H9 (cell line): ENCODE data around the gene SLC17A9. TPM values are rescaled to one million over a fixed set of nuclear protein-coding genes. Genes with fewer than 3 reads are reported as not detected.

Source experiments
- DNase-seq: peaks from one replicate; pipeline ENCODE4 v3.0.0-alpha.2; 2017
- H2AFZ ChIP-seq: one replicate; pipeline ENCODE4 v1.6.1; 2013; ENCODE audit warnings: mild to moderate bottlenecking, low read length, control low read depth, moderate library complexity
- H2AK5ac ChIP-seq: 2 replicates; pipeline ENCODE4 v1.6.1; 2013; ENCODE audit warnings: low read length, control low read depth, mixed read lengths; ENCODE audit not compliant: insufficient read length
- H2BK120ac ChIP-seq: one replicate; pipeline ENCODE4 v1.6.1; 2013; ENCODE audit warnings: low read depth, mild to moderate bottlenecking, low read length, control low read depth, inconsistent platforms; ENCODE audit not compliant: poor library complexity, severe bottlenecking
- H2BK12ac ChIP-seq: 2 replicates; pipeline ENCODE4 v1.6.1; 2013; ENCODE audit warnings: low read length, control low read depth, mixed read lengths, low read depth; ENCODE audit not compliant: insufficient read length
- H2BK15ac ChIP-seq: 2 replicates; pipeline ENCODE4 v1.6.1; 2013; ENCODE audit warnings: low read depth, low read length, control low read depth
- H2BK20ac ChIP-seq: one replicate; pipeline ENCODE4 v1.6.1; 2013; ENCODE audit warnings: low read depth, mild to moderate bottlenecking, low read length, control low read depth, inconsistent platforms; ENCODE audit not compliant: poor library complexity, severe bottlenecking
- H2BK5ac ChIP-seq: 2 replicates; pipeline ENCODE4 v1.6.1; 2013; ENCODE audit warnings: low read length, control low read depth, mixed read lengths; ENCODE audit not compliant: insufficient read length
- H3K14ac ChIP-seq: 2 replicates; pipeline ENCODE4 v1.6.1; 2013; ENCODE audit warnings: low read length, control low read depth; ENCODE audit not compliant: insufficient read depth
- H3K18ac ChIP-seq: 2 replicates; pipeline ENCODE4 v1.6.1; 2013; ENCODE audit warnings: low read depth, mild to moderate bottlenecking, mixed read lengths, low read length, control low read depth; ENCODE audit not compliant: insufficient read length
- H3K23ac ChIP-seq: 2 replicates; pipeline ENCODE4 v1.6.1; 2013; ENCODE audit warnings: low read length, control low read depth, mixed read lengths, low read depth; ENCODE audit not compliant: insufficient read length
- H3K23me2 ChIP-seq: 2 replicates; pipeline ENCODE4 v1.6.1; 2013; ENCODE audit warnings: low read depth, mild to moderate bottlenecking, mixed read lengths, low read length, control low read depth; ENCODE audit not compliant: insufficient read length, poor library complexity, severe bottlenecking
- H3K27ac ChIP-seq: 2 replicates; pipeline ENCODE4 v1.5.1; 2013; ENCODE audit warnings: low read length, control low read depth, mixed read lengths, low read depth; ENCODE audit not compliant: insufficient read length
- H3K27me3 ChIP-seq: 2 replicates; pipeline ENCODE4 v1.6.1; 2013; ENCODE audit warnings: low read length, control low read depth, inconsistent platforms; ENCODE audit not compliant: insufficient read depth
- H3K4ac ChIP-seq: 2 replicates; pipeline ENCODE4 v1.6.1; 2013; ENCODE audit warnings: low read depth, mild to moderate bottlenecking, control low read depth, inconsistent platforms, low read length, moderate library complexity
- H3K4me1 ChIP-seq: 2 replicates; pipeline ENCODE4 v1.6.1; 2013; ENCODE audit warnings: low read length, control low read depth, inconsistent platforms; ENCODE audit not compliant: insufficient read depth
- H3K4me2 ChIP-seq: 2 replicates; pipeline ENCODE4 v1.6.1; 2013; ENCODE audit warnings: low read length, control low read depth, mixed read lengths; ENCODE audit not compliant: insufficient read length, insufficient read depth
- H3K56ac ChIP-seq: 2 replicates; pipeline ENCODE4 v1.6.1; 2013; ENCODE audit warnings: low read depth, mild to moderate bottlenecking, mixed read lengths, low read length, control low read depth; ENCODE audit not compliant: insufficient read length
- H3K79me1 ChIP-seq: 2 replicates; pipeline ENCODE4 v1.6.1; 2013; ENCODE audit warnings: low read depth, mild to moderate bottlenecking, moderate library complexity, low read length, control low read depth, inconsistent platforms; ENCODE audit not compliant: insufficient read depth, poor library complexity, severe bottlenecking
- H3K79me2 ChIP-seq: 2 replicates; pipeline ENCODE4 v1.6.1; 2013; ENCODE audit warnings: low read length, control low read depth, inconsistent platforms; ENCODE audit not compliant: insufficient read depth
- H3K9ac ChIP-seq: 2 replicates; pipeline ENCODE4 v1.6.1; 2013; ENCODE audit warnings: low read length, control low read depth, mixed read lengths; ENCODE audit not compliant: insufficient read length; ENCODE audit errors: extremely low read depth
- H3K9me3 ChIP-seq: one replicate; pipeline ENCODE4 v1.6.1; 2013; ENCODE audit warnings: low read depth, low read length, inconsistent platforms; ENCODE audit not compliant: control insufficient read depth
- H3T11ph ChIP-seq: one replicate; pipeline ENCODE4 v1.6.1; 2013; ENCODE audit warnings: mild to moderate bottlenecking, low read length, control low read depth, inconsistent platforms
- H4K20me1 ChIP-seq: one replicate; pipeline ENCODE4 v1.6.1; 2013; ENCODE audit not compliant: control insufficient read depth, insufficient read length, insufficient read depth
- H4K5ac ChIP-seq: 2 replicates; pipeline ENCODE4 v1.6.1; 2013; ENCODE audit warnings: low read depth, mild to moderate bottlenecking, mixed read lengths, low read length, control low read depth; ENCODE audit not compliant: insufficient read length
- H4K8ac ChIP-seq: replicated peaks from 2 replicates; pipeline ENCODE4 v1.6.1; 2013; ENCODE audit warnings: low read length, control low read depth, mixed read lengths, low read depth; ENCODE audit not compliant: insufficient read length
- H4K91ac ChIP-seq: 2 replicates; pipeline ENCODE4 v1.6.1; 2013; ENCODE audit warnings: low read depth, mild to moderate bottlenecking, moderate library complexity, mixed read lengths, low read length, control low read depth; ENCODE audit not compliant: insufficient read length
- H3K27ac Mint-ChIP-seq, 3 experiments: 2 replicates in 2 of 3; 3 replicates in 1 of 3; pipeline ENCODE4 v1.8.0; 2020 to 2021; ENCODE audit warnings: mixed read lengths in 3 of 3, mild to moderate bottlenecking in 1 of 3, moderate library complexity in 1 of 3
- H3K27me3 Mint-ChIP-seq: 2 replicates; pipeline ENCODE4 v1.8.0; 2021; ENCODE audit warnings: low read depth, mild to moderate bottlenecking, moderate library complexity, mixed read lengths
- H3K36me3 Mint-ChIP-seq, 3 experiments: 2 replicates in 2 of 3; 3 replicates in 1 of 3; pipeline ENCODE4 v1.8.0; 2020 to 2021; ENCODE audit warnings: low read depth in 3 of 3, mixed read lengths in 3 of 3; ENCODE audit not compliant: insufficient read depth in 1 of 3
- H3K4me1 Mint-ChIP-seq, 2 experiments: 2 replicates each; pipeline ENCODE4 v1.8.0; 2020; ENCODE audit warnings: mixed read lengths in 2 of 2
- H3K4me3 Mint-ChIP-seq, 2 experiments: 2 replicates in 1 of 2; 3 replicates in 1 of 2; pipeline ENCODE4 v1.8.0; 2020 to 2021; ENCODE audit warnings: mild to moderate bottlenecking in 2 of 2, mixed read lengths in 2 of 2, moderate library complexity in 1 of 2
- H3K9me3 Mint-ChIP-seq, 2 experiments: 2 replicates in 1 of 2; 3 replicates in 1 of 2; pipeline ENCODE4 v1.8.0; 2020; ENCODE audit warnings: mild to moderate bottlenecking in 2 of 2, mixed read lengths in 2 of 2, moderate library complexity in 1 of 2
- WGBS: extraction: QIAGEN DNeasy Blood & Tissue Kit; methylation state at CpG from one replicate; pipeline ENCODE4 v1.1.7; 2013; ENCODE audit warnings: missing lambda C conversion rate, low lambda C conversion rate, mixed read lengths; ENCODE audit not compliant: insufficient read length; ENCODE audit errors: extremely low coverage; 5-methylcytosine and 5-hydroxymethylcytosine counted together
- total RNA-seq: library from RNA; stranded (reverse); gene quantifications from 2 replicates; pipeline ENCODE4 v1.2.1, GENCODE V29; 2021
- TF ChIP-seq, protein P1 (sequence below): fragments of 200-600 bp; sonication (generic); conservative IDR thresholded peaks from 3 replicates; pipeline ENCODE4 v1.8.0; 2021; ENCODE audit warnings: antibody characterized with exemption, mild to moderate bottlenecking

SLC17A9 gene
- total RNA-seq, 1 experiment from 2014 or later, result 20.9 TPM

DNA sequence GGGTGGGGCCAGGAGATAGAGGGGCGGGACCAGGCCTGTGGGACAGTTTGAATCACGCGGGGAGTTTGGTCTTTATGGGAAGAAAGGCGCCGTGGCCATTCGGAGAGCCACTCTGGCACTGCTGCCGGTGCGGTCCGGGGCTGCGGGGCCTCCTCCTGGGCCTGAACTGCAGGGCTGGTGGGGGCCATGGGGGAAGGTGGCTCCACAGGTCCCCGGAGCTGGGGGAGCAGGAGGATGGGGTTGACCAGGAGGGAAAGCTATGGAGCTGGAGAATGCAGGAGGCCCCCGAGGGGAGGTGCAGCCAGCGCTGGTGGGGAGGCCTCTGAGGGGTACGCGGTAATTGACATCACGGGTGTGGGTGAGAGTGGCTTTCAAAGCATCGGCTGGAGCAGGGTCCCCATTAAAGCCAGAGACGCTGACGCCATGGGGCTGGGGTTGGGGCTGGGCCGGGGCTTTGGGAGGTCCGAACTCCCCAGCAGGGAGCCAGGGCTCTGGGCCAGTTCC, 56.1 kb downstream of the SLC17A9 start:
- H3K4me2 ChIP-seq, result peak overlapping the region; percentile 34
- H2BK15ac ChIP-seq, result no peak overlapping the region
- H2AFZ ChIP-seq, result no peak overlapping the region

More for the DNA sequence above, 56.1 kb downstream of the SLC17A9 start:
- DNase-seq, result no peak
- Histone ChIP-seq H4K91ac (no peak overlapping the region), H4K5ac (no peak overlapping the region), H3K27ac (no peak overlapping the region), H2AK5ac (no peak overlapping the region), H3K56ac (no peak overlapping the region), H3T11ph (no peak overlapping the region), H3K79me1 (no peaks in the 10 kb centered on the region), H2BK120ac (no peak overlapping the region), H3K4me1 (peaks cover 2% of the 10 kb centered on the region; the same call in 1 of the 2 replicates), H3K4ac (no peak overlapping the region), H3K79me2 (no peaks in the 10 kb centered on the region), H3K18ac (no peak overlapping the region), H3K23ac (no peak overlapping the region), H2BK12ac (no peak overlapping the region), H4K8ac (no peak overlapping the region), H2BK5ac (no peak overlapping the region), H3K27me3 (peaks cover 53% of the 10 kb centered on the region), H4K20me1 (no peaks in the 10 kb centered on the region), H3K9me3 (no peaks in the 10 kb centered on the region), H3K23me2 (peaks cover 16% of the 10 kb centered on the region), H3K14ac (no peak overlapping the region), H3K9ac (no peak overlapping the region), H2BK20ac (no peak overlapping the region)
- H3K27me3 Mint-ChIP-seq, result peaks cover 91% of the 10 kb centered on the region
- WGBS, result no CpG with 5 or more reads among the region's 21 CpGs
- peak overlapping the region; percentile 31 to 66; a peak in 3 of 5 replicates for H3K4me3 Mint-ChIP-seq
- TF ChIP-seq, protein P1, sequence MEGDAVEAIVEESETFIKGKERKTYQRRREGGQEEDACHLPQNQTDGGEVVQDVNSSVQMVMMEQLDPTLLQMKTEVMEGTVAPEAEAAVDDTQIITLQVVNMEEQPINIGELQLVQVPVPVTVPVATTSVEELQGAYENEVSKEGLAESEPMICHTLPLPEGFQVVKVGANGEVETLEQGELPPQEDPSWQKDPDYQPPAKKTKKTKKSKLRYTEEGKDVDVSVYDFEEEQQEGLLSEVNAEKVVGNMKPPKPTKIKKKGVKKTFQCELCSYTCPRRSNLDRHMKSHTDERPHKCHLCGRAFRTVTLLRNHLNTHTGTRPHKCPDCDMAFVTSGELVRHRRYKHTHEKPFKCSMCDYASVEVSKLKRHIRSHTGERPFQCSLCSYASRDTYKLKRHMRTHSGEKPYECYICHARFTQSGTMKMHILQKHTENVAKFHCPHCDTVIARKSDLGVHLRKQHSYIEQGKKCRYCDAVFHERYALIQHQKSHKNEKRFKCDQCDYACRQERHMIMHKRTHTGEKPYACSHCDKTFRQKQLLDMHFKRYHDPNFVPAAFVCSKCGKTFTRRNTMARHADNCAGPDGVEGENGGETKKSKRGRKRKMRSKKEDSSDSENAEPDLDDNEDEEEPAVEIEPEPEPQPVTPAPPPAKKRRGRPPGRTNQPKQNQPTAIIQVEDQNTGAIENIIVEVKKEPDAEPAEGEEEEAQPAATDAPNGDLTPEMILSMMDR, result no peak
- H3K9me3 Mint-ChIP-seq, result peaks cover 14 to 16% of the 10 kb centered on the region in 2 experiments
- H3K4me1 Mint-ChIP-seq, result peaks cover 16 to 26% of the 10 kb centered on the region in 2 experiments
- H3K36me3 Mint-ChIP-seq, result peaks cover 5 to 13% (median 7%) of the 10 kb centered on the region in 3 experiments; a peak in 5 of 7 replicates
- H3K27ac Mint-ChIP-seq, result no peak overlapping the region; a peak in 1 of 7 replicates
